Stimulated activated naive CD4-positive, alpha-beta T cell (primary cell): ENCODE measurements around the gene RNF5.
"Not testable (repeated sequence)": the region's sequence is repeated elsewhere in the genome, so short reads cannot be mapped to it uniquely, and the experiment has no call there.

Experiments used
- DNase-seq, 6 experiments: peaks; one replicate each; lab custom pipeline; 2025; lab: John Stamatoyannopoulos, UW

Gene RNF5

GRCh38 chr6:32210191-32210601 is 32.0 kb downstream of the RNF5 start:
- no peak for DNase-seq

DNA sequence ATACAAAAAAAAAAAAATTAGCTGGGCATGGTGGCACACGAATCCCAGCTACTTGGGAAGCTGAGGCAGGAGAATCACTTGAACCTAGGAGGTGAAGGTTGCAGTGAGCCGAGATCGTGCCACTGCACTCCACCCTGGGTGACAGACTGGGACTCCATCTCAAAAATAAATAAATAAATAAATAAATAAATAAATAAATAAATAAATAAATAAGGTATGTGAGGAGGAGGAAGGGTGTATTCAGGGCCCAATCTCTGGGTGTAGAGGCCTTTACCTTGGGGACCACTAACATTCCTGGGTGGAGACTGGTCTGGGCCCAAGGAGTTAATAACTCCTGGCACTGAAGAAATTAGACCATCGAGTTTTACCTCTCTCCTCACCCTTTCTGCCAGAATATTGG is 33.2 kb downstream of the RNF5 start:
- DNase-seq, result not testable (repeated sequence)

GRCh38 chr6:32212076-32212760 is 34.0 kb downstream of the RNF5 start:
- DNase-seq, result no peak

GRCh38 chr6:32213649-32214048 is 35.4 kb downstream of the RNF5 start:
- no peak for DNase-seq

- no peak for DNase-seq
These were observed 35.9 kb downstream of the RNF5 start for GRCh38 chr6:32214126-32214525.

GRCh38 chr6:32215617-32216016 is 37.4 kb downstream of the RNF5 start:
- no peak for DNase-seq

DNA sequence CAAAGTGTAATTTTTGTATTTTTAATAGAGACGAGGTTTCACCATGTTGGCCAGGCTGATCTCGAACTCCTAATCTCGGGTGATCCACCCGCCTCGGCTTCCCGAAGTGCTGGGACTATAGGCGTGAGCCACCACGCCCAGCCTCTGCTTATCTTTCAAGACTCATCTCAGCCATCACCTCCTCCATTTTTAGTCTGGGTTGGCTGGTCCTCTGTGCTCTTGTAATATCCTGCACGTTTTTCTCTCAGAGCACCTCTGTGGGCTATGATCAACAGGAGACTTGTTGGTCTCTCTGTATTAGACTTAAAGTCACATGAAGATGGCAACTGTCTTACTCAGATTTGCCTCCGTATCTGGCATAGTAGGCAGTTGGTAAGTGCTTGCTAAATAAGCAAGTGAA is 38.1 kb downstream of the RNF5 start:
- DNase-seq, result no peak

GRCh38 chr6:32216998-32217397 is 38.8 kb downstream of the RNF5 start:
- no peak for DNase-seq

DNA sequence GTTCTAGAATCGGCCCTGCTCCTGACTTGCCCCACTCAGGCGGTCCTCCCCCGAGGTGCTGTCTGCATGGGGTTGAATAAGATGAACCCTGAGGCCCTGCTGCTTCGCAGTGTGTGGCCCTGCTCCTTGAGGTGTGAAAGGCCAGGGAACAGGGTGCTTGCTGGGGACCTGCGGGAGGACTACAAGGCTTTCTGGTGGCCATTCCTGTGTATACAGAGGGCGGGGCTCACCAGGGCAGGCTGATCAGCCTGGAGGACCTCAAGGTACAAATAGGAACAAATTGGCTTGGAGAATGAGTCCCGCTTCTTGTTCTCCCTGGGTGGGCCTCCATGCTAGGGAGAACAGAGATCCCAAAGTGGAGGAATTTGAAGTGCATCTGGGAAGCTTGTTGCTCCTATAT is 40.0 kb downstream of the RNF5 start:
- no peak for DNase-seq

DNA sequence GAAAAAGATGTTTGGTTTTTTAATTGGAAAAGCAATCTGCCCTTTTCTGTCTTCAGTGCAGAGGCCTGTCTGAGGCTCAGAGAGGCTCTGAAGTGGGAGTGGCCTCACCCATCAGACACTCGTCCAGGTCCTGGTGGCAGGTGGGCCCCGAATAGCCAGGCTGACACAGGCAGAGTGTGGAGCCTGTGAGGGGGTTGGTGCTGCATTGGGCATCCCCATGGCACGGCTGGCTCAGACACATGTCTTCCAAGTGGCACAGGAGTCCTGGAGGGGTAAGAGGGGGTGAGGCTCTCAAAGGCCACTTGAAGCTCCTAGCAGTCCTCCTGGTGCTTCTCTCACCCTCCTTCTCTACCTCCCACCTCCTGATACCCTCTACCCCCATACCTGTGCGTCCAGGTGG is 41.8 kb downstream of the RNF5 start:
- no peak for DNase-seq

DNA sequence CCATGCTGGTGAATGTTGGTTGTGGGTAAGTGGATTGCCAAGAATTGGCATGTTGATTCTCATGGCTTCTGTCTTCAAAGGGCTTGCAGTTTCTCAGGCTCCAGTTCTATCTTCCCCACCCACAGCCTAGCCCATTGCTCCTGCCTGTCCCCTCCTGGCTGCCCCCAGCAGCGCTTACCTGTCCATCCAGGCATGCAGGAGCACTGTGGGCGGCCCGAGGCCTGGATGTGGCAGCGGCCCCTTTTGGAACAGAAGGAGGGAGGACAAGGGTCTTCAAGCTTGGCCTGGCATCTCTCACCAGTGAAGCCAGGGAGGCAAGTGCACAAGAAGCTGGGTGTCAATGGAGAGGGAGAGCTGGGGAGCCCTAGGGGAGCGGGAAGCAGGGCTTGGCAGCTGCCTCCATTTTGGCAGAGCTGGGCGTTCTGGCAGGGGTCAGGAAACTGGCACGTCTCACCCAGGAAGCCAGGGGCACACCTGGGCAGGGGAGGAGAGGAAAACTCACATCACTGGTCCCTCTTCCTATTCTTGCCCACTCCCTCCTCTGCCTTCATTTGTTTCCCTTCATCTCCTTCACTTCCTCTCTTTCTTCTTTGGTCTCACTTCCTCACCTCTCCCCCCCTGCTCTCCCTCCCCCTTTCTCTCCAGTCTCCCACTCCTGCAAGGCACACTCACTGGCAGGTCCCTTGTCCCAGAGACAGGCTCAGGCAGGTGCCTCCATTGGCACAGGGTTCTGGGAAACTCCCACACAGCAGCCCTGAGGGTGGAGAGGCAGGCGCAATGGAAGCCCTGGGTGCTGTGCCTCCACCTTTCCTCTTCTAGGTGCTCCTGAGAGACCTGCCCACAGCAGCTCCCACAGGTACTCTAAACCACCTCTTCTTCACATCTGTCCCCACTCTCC is 44.4 kb downstream of the RNF5 start:
- DNase-seq, result no peak

DNA sequence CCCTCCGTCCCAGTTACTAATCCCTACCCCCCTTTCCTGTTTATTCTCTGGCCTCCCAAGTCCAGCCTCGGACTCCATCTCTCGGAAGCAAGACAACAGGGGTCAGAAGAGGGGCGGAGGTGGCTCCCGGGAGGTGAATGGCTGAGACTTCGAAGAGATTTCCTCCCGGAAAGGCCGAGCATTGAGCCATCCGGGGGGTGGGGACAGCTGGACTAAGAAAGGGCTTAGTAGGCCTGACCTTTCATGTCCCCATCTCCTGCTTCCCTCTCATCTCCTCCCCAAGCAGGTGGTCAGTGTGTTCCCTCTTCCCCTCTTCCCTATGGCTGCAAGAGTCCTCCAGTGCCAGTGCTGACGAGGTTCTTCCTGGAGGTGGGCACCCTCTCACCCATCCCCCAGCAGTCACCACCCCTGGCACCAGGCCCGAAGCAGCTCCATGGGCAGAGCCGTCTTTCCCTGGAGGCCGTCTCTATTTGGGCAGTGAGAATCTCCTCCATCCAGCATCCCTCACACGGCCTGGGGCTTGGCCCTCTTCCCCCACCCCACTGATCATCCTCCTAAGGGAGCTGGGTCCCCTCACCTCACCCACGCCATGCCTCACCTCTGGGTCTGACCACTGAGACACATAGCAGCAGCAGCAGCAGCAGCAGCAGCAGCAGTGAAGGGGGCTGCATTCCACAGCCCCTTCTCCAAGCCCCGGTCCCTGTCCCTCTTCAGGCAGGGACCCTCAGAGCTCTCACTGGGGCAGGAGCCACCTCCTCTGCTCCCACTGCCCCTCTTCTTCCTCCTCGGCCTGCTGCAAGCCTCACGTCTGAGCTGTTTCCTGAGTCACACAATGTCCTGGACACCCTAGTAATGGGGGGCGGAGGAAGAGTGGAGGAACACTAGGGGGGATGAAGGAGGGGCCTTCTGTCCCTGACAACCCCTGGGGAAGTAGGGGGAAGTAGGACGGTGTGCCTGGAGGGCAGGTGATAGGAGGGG is 45.3 kb downstream of the RNF5 start, which contains the start of gene NOTCH4:
Gene NOTCH4, minus strand, starts transcription at position 810 of the 978 bp plus-strand sequence. Its CDS starts 139 bp downstream, at position 671.
- DNase-seq, result no peak

DNA sequence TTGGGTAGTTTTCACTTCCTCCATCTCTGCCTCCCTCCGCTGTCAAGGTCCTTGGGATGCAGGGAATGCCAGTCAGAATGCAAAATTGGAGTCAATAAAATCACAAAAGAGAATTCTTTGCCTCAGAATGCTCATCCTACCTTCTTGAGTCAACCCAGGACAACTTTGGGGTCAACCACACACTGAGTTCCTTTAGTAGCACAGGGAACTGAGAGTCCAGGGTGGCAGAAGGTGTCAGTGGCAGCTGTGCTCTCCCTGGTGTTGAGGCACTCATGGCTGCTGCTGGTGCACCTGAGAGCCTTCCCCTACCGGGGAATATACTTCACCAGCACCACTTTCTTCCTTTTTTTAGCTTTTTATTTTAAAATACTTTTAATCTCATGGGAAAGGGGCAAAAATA is 46.5 kb downstream of the RNF5 start:
- no peak for DNase-seq

- DNase-seq, result no peak
These were observed 48.2 kb downstream of the RNF5 start for GRCh38 chr6:32226434-32226833.
